ENCODE results near the gene TLE5.
"Not testable (repeated sequence)": the region's sequence is repeated elsewhere in the genome, so short reads cannot be mapped to it uniquely, and the experiment has no call there.

TLE5 gene

GRCh38 chr19:3058009-3058820, 4.1 kb downstream of the TLE5 start:
- no peak overlapping the region for H3K27ac Mint-ChIP-seq
- H3K27me3 Mint-ChIP-seq: no peaks in the 10 kb centered on the region
- peaks cover 58% of the 10 kb centered on the region for H3K36me3 Mint-ChIP-seq
- H3K9me3 Mint-ChIP-seq: no peaks in the 10 kb centered on the region
- peaks cover 55% of the 10 kb centered on the region for H3K4me1 Mint-ChIP-seq
- no peak overlapping the region for H3K4me3 Mint-ChIP-seq
- ATAC-seq: no peak

GRCh38 chr19:3057275-3057714, 5.0 kb downstream of the TLE5 start:
- Mint-ChIP-seq H3K4me1 (peaks cover 49% of the 10 kb centered on the region), H3K9me3 (no peaks in the 10 kb centered on the region), H3K27ac (no peak overlapping the region), H3K27me3 (no peaks in the 10 kb centered on the region), H3K36me3 (peaks cover 62% of the 10 kb centered on the region), H3K4me3 (no peak overlapping the region)
- no peak for ATAC-seq

GRCh38 chr19:3056417-3057088, 5.7 kb downstream of the TLE5 start:
- peaks cover 62% of the 10 kb centered on the region for H3K36me3 Mint-ChIP-seq
- ATAC-seq: no peak
- peaks cover 49% of the 10 kb centered on the region for H3K4me1 Mint-ChIP-seq
- no peaks in the 10 kb centered on the region for H3K9me3 Mint-ChIP-seq
- no peak overlapping the region for H3K4me3 Mint-ChIP-seq
- no peak overlapping the region for H3K27ac Mint-ChIP-seq
- no peaks in the 10 kb centered on the region for H3K27me3 Mint-ChIP-seq

GRCh38 chr19:3055741-3056416, 6.4 kb downstream of the TLE5 start:
- Mint-ChIP-seq H3K27me3 (no peaks in the 10 kb centered on the region), H3K27ac (no peak overlapping the region), H3K4me3 (no peak overlapping the region), H3K4me1 (peaks cover 47% of the 10 kb centered on the region), H3K9me3 (no peaks in the 10 kb centered on the region), H3K36me3 (peaks cover 60% of the 10 kb centered on the region)
- no peak for ATAC-seq

- peaks cover 54% of the 10 kb centered on the region for H3K36me3 Mint-ChIP-seq
- no peak for ATAC-seq
- H3K27ac Mint-ChIP-seq: no peak overlapping the region
These were observed 7.1 kb downstream of the TLE5 start for GRCh38 chr19:3054972-3055740.

GRCh38 chr19:3054265-3054971, 7.9 kb downstream of the TLE5 start:
- H3K4me3 Mint-ChIP-seq: no peak overlapping the region
- peaks cover 41% of the 10 kb centered on the region for H3K4me1 Mint-ChIP-seq
- no peaks in the 10 kb centered on the region for H3K27me3 Mint-ChIP-seq
- H3K27ac Mint-ChIP-seq: no peak overlapping the region
- ATAC-seq: no peak
- H3K36me3 Mint-ChIP-seq: peaks cover 48% of the 10 kb centered on the region
- H3K9me3 Mint-ChIP-seq: no peaks in the 10 kb centered on the region

More at GRCh38 chr19:3054972-3055740, 7.1 kb downstream of the TLE5 start:
- Mint-ChIP-seq H3K27me3 (no peaks in the 10 kb centered on the region), H3K9me3 (no peaks in the 10 kb centered on the region), H3K4me1 (peaks cover 41% of the 10 kb centered on the region), H3K4me3 (no peak overlapping the region)

- Mint-ChIP-seq H3K36me3 (peaks cover 45% of the 10 kb centered on the region), H3K27me3 (no peaks in the 10 kb centered on the region), H3K27ac (no peak overlapping the region), H3K9me3 (no peaks in the 10 kb centered on the region), H3K4me1 (peaks cover 45% of the 10 kb centered on the region), H3K4me3 (no peak overlapping the region)
- ATAC-seq: no peak
These were observed 8.5 kb downstream of the TLE5 start for GRCh38 chr19:3053780-3054179.

- H3K27ac Mint-ChIP-seq: no peak overlapping the region
- no peaks in the 10 kb centered on the region for H3K9me3 Mint-ChIP-seq
- no peak overlapping the region for H3K4me3 Mint-ChIP-seq
- peaks cover 40% of the 10 kb centered on the region for H3K4me1 Mint-ChIP-seq
- peaks cover 40% of the 10 kb centered on the region for H3K36me3 Mint-ChIP-seq
- H3K27me3 Mint-ChIP-seq: no peaks in the 10 kb centered on the region
- ATAC-seq: peak; percentile 42
These were observed 9.1 kb downstream of the TLE5 start for GRCh38 chr19:3053218-3053621.

- H3K4me1 Mint-ChIP-seq: peaks cover 22% of the 10 kb centered on the region
- not testable (repeated sequence) for H3K4me3 Mint-ChIP-seq, H3K36me3 Mint-ChIP-seq, H3K27me3 Mint-ChIP-seq, ATAC-seq, H3K9me3 Mint-ChIP-seq, H3K27ac Mint-ChIP-seq
These were observed 12.3 kb downstream of the TLE5 start for GRCh38 chr19:3050016-3050415.

- Mint-ChIP-seq H3K9me3 (no peaks in the 10 kb centered on the region), H3K4me1 (peaks cover 16% of the 10 kb centered on the region), H3K36me3 (peaks cover 4% of the 10 kb centered on the region), H3K27ac (no peak overlapping the region), H3K27me3 (no peaks in the 10 kb centered on the region), H3K4me3 (no peak overlapping the region)
- no peak for ATAC-seq
These were observed 13.2 kb downstream of the TLE5 start for GRCh38 chr19:3049089-3049488.

- H3K36me3 Mint-ChIP-seq: peaks cover 4% of the 10 kb centered on the region
- no peaks in the 10 kb centered on the region for H3K27me3 Mint-ChIP-seq
- no peak overlapping the region for H3K4me3 Mint-ChIP-seq
- peaks cover 16% of the 10 kb centered on the region for H3K4me1 Mint-ChIP-seq
- no peaks in the 10 kb centered on the region for H3K9me3 Mint-ChIP-seq
- peak overlapping the region; percentile 67 for H3K27ac Mint-ChIP-seq
- ATAC-seq: no peak
These were observed 14.1 kb downstream of the TLE5 start for GRCh38 chr19:3048190-3048533.

GRCh38 chr19:3047496-3048189, 14.7 kb downstream of the TLE5 start:
- peak; percentile 79 for ATAC-seq
- Mint-ChIP-seq H3K27ac (peak overlapping the region; percentile 67), H3K27me3 (peaks cover 4% of the 10 kb centered on the region), H3K4me3 (peak overlapping the region; percentile 78), H3K9me3 (no peaks in the 10 kb centered on the region), H3K36me3 (peaks cover 2% of the 10 kb centered on the region), H3K4me1 (peaks cover 19% of the 10 kb centered on the region)

GRCh38 chr19:3046698-3047495, 15.4 kb downstream of the TLE5 start:
- no peaks in the 10 kb centered on the region for H3K9me3 Mint-ChIP-seq
- H3K4me3 Mint-ChIP-seq: no peak overlapping the region
- ATAC-seq: peak; percentile 46
- H3K4me1 Mint-ChIP-seq: peaks cover 23% of the 10 kb centered on the region
- H3K27ac Mint-ChIP-seq: peak overlapping the region; percentile 67
- peaks cover 12% of the 10 kb centered on the region for H3K27me3 Mint-ChIP-seq
- no peaks in the 10 kb centered on the region for H3K36me3 Mint-ChIP-seq
